ENCODE results near the gene NOTUM. TPM values are rescaled to one million over a fixed set of nuclear protein-coding genes. Genes with fewer than 3 reads are reported as not detected.
A peak's percentile ranks its signal among the peaks of the same experiment; 100 is the strongest.

NOTUM gene
- total RNA-seq, 4 donors from 2014 or later, result not detected

DNA sequence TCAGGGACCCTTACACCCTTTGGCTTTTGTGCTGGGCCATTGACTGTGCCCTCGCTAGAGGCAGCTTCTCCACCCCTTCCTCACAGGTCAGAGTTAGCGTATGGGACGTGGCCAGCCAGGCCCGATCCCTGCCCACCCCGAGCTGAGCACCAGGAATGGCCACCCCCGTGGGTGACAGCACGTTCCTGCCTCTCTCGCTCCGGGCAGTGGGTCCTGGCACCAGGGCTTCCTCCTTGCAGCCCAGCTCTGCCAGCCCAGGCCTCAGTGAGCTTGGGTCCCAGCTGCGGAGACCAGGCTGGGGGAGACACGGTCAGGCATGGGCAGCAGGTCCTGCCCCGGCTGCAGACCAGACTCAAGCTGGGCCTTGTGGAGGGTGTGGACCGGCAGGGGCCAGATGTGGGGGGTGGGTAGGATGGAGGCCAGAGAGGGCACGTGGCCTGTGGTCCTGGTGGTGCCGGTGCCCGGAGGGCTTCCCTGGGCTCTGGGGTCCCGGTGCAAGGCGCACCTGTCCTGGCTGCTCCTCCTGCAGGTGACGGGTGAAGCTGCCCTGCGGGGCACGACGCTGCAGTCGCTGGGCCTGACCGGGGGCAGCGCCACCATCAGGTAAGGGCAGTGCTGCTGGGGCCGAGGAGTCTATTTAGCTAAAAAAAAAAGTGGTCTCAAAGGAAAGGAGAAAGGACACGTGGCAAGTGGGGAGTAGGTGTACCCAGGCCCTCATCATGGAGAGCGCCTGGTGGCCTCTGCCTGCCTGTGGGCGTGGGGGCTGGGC is 34.7 kb upstream of the NOTUM start:
- TF ChIP-seq EP300 (IDR thresholded peaks at IDR 0.05) (no peak), POLR2A (IDR thresholded peaks at IDR 0.05) (no peak)
- TF ChIP-seq, protein P1, sequence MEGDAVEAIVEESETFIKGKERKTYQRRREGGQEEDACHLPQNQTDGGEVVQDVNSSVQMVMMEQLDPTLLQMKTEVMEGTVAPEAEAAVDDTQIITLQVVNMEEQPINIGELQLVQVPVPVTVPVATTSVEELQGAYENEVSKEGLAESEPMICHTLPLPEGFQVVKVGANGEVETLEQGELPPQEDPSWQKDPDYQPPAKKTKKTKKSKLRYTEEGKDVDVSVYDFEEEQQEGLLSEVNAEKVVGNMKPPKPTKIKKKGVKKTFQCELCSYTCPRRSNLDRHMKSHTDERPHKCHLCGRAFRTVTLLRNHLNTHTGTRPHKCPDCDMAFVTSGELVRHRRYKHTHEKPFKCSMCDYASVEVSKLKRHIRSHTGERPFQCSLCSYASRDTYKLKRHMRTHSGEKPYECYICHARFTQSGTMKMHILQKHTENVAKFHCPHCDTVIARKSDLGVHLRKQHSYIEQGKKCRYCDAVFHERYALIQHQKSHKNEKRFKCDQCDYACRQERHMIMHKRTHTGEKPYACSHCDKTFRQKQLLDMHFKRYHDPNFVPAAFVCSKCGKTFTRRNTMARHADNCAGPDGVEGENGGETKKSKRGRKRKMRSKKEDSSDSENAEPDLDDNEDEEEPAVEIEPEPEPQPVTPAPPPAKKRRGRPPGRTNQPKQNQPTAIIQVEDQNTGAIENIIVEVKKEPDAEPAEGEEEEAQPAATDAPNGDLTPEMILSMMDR (IDR thresholded peaks at IDR 0.05), result no peak
- Histone ChIP-seq H3K4me3 (no peak overlapping the region), H3K36me3 (peaks cover 0 to 15% (median 0%) of the 10 kb centered on the region in 3 donors), H3K27ac (peak overlapping the region in 1 of 4 donors; percentile 69), H3K27me3 (no peaks in the 10 kb centered on the region), H3K9me3 (no peaks in the 10 kb centered on the region), H3K4me1 (peaks cover 0 to 51% (median 27%) of the 10 kb centered on the region in 4 donors)
- DNase-seq (ENCODE audit: low spot score in 2 of 2), result no peak
- WGBS, 2 donors, result 83 to 84% methylated on average over 20 to 28 of the region's 29 CpGs

DNA sequence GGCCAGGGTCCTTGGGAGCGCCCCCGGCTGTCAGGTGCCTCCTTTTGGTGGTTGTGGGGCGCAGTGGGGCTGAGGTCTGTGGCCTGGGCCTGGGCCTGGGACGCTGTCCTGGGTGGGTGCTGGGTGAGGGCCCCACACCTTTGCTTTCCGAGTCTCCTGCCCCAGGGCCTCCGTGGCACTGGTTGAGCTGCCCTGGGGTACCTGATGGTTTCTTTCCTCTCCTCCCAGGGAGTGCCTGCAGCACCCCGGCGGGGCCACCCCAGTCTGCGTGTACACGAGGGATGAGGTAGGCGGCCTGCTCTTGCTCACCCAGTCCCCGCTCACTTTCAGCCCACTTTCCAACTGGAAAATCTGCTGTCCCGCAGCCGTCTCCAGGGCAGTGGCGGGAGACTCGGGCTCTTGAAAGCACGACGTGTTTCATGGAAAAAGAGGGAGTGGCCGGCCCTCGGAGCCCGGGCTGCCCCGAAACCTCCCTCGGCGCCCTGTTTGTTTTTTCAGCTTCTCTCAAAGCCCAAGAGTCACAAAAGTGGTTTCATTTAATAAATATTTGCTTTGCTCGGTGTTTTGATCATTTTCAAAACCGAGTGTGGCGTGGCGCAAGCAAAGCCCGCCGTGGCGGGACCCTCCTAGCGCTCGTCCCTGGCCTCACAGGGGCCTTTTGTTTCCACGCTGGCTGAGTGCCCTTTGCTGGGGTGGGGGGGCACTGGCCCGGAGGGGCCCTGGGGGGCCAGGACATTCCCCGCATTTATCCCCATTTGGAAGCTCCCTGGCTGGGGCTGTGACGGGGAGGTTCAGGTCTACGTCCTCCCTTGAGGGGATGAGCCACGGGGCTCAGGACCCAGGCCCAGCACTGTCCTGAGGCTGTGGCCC is 33.8 kb upstream of the NOTUM start:
- TF ChIP-seq EP300 (IDR thresholded peaks at IDR 0.05), result no peak
- TF ChIP-seq, protein P1 (IDR thresholded peaks at IDR 0.05), result no peak
- TF ChIP-seq POLR2A (IDR thresholded peaks at IDR 0.05), result no peak
- WGBS, 2 donors, result 36 to 45% methylated on average over 33 to 38 of the region's 39 CpGs

GRCh38 chr17:81993729-81994592 is 33.0 kb upstream of the NOTUM start:
- peak overlapping the region in 1 of 4 donors; percentile 13 for H3K4me3 ChIP-seq
- H3K9me3 ChIP-seq, result no peaks in the 10 kb centered on the region
- TF ChIP-seq POLR2A (IDR thresholded peaks at IDR 0.05) (no peak), EP300 (IDR thresholded peaks at IDR 0.05) (no peak)
- TF ChIP-seq, protein P1 (IDR thresholded peaks at IDR 0.05), result no peak
- peaks cover 0 to 30% (median 0%) of the 10 kb centered on the region in 3 donors for H3K36me3 ChIP-seq
- no peak for DNase-seq (ENCODE audit: low spot score in 2 of 2)
- WGBS, 2 donors, result 88 to 90% methylated on average over 23 to 30 of the region's 37 CpGs
- peaks cover 0 to 51% (median 27%) of the 10 kb centered on the region in 4 donors for H3K4me1 ChIP-seq
- no peaks in the 10 kb centered on the region for H3K27me3 ChIP-seq
- peak overlapping the region in 1 of 4 donors; percentile 69 for H3K27ac ChIP-seq

More for the DNA sequence above, 33.8 kb upstream of the NOTUM start:
- Histone ChIP-seq H3K36me3 (peaks cover 0 to 23% (median 0%) of the 10 kb centered on the region in 3 donors), H3K4me1 (peaks cover 0 to 51% (median 27%) of the 10 kb centered on the region in 4 donors), H3K27ac (peak overlapping the region in 1 of 4 donors; percentile 69), H3K27me3 (no peaks in the 10 kb centered on the region), H3K9me3 (no peaks in the 10 kb centered on the region), H3K4me3 (peak overlapping the region in 1 of 4 donors; percentile 13)
- no peak for DNase-seq (ENCODE audit: low spot score in 2 of 2)

DNA sequence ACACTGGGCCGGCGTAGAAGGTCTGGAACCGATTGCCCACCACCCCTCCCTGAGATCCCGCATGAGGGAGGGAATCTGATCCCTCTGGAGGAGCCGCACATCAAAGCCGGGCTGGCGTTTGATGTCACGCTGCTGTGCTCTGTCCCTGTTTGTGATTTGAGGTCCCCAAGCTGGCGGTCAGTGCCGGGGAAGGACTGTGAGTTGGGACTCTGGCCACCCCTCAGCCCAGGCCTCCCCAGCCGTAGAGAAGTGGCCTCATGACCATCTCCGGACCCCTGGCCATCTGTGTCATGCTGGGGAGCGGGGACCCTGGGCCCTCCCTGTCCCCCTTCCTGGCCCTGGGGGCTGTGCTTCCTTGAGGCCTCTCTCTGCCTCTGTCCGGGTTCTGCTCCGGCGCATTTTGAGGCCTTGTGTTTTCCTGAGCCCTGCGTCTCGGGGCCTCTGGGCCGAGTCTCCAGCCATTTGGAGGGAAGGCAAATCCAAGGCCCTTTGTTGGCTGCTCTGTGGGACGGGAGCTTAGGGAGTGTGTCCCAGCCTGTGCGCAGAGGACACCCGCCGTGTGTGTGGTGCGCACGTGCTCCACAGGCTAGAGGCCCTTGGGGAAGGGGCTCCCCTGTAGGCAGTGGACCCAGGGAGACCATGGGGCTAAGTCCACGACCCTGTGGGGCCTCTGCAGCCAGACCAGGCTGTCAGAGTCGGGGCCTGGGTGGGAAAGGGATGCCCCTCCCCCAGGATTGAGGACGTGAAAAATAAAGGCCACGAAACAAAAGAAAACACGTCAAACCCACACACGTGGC is 31.5 kb upstream of the NOTUM start:
- no peak for DNase-seq (ENCODE audit: low spot score in 2 of 2)
- H3K4me1 ChIP-seq, result peaks cover 0 to 51% (median 27%) of the 10 kb centered on the region in 4 donors
- H3K36me3 ChIP-seq, result peaks cover 0 to 38% (median 0%) of the 10 kb centered on the region in 3 donors
- peak overlapping the region in 2 of 4 donors; percentile 19 to 26 for H3K4me3 ChIP-seq
- H3K27me3 ChIP-seq, result no peaks in the 10 kb centered on the region
- no peaks in the 10 kb centered on the region for H3K9me3 ChIP-seq
- peak overlapping the region in 1 of 4 donors; percentile 71 for H3K27ac ChIP-seq
- 73 to 87% methylated on average over 15 to 23 of the region's 31 CpGs for WGBS, 2 donors
- TF ChIP-seq EP300 (IDR thresholded peaks at IDR 0.05), result no peak
- TF ChIP-seq POLR2A (IDR thresholded peaks at IDR 0.05), result no peak
- TF ChIP-seq, protein P1 (IDR thresholded peaks at IDR 0.05), result no peak
